IMR-90 (cell line): ENCODE measurements around the gene TMEM219. TPM values are rescaled to one million over a fixed set of nuclear protein-coding genes. Genes with fewer than 3 reads are reported as not detected.
A peak's percentile ranks its signal among the peaks of the same experiment; 100 is the strongest.

Experiments
- ATAC-seq: fragments of 200-7000 bp; cut with Tn5 transposase; 2 replicates; pipeline ENCODE4 v1.9.1; 2020; ENCODE audit warnings: low read depth, mild to moderate bottlenecking, moderate library complexity
- BruUV-seq: library from RNA; stranded (reverse); fragments of 400-500 nt; replicated peaks from 2 replicates; lab custom pipeline; 2021; lab: Mats Ljungman, UMichigan
- CTCF ChIA-PET: fragments of 300-600 bp; formaldehyde crosslinking; extraction: SDS; loops from one replicate; lab custom pipeline; 2021; ENCODE audit warnings: antibody characterized with exemption; lab: Yijun Ruan, JAX
- POLR2A ChIA-PET: fragments of 300-600 bp; sonication (Branson Sonifier 250); formaldehyde crosslinking; loops from one replicate; lab custom pipeline; 2022; ENCODE audit warnings: antibody characterized with exemption; ENCODE audit not compliant: unreplicated experiment; lab: Charles Lee
- DNase-seq: peaks from one replicate; pipeline ENCODE4 v3.0.0; 2013
- H2AFZ ChIP-seq: replicated peaks from 2 replicates; pipeline ENCODE3; 2013; ENCODE audit warnings: low read length, mild to moderate bottlenecking; ENCODE audit not compliant: poor library complexity
- H2AK5ac ChIP-seq: 2 replicates; pipeline ENCODE4 v1.6.1; 2013; ENCODE audit warnings: low read depth, low read length, inconsistent platforms
- H2AK9ac ChIP-seq: replicated peaks from 2 replicates; pipeline ENCODE3; 2013; ENCODE audit warnings: mild to moderate bottlenecking, low read depth, low read length, moderate library complexity; ENCODE audit not compliant: poor library complexity
- H2BK120ac ChIP-seq: 2 replicates; pipeline ENCODE4 v1.6.1; 2013; ENCODE audit warnings: low read depth, low read length, inconsistent platforms
- H2BK15ac ChIP-seq: 3 replicates; pipeline ENCODE4 v1.6.1; 2013; ENCODE audit warnings: low read depth, low read length, inconsistent platforms
- H2BK20ac ChIP-seq: 2 replicates; pipeline ENCODE4 v1.6.1; 2013; ENCODE audit warnings: low read depth, mild to moderate bottlenecking, inconsistent platforms, low read length, moderate library complexity
- H2BK5ac ChIP-seq: 2 replicates; pipeline ENCODE4 v1.6.1; 2013; ENCODE audit warnings: mild to moderate bottlenecking, low read depth, low read length, inconsistent platforms; ENCODE audit not compliant: poor library complexity, severe bottlenecking
- H3K14ac ChIP-seq: replicated peaks from 2 replicates; pipeline ENCODE4 v1.6.1; 2013; ENCODE audit warnings: low read depth, low read length, inconsistent platforms
- H3K18ac ChIP-seq: 2 replicates; pipeline ENCODE4 v1.6.1; 2013; ENCODE audit warnings: low read depth, low read length, control low read depth
- H3K23ac ChIP-seq: 2 replicates; pipeline ENCODE4 v1.6.1; 2013; ENCODE audit warnings: low read depth, low read length, inconsistent platforms
- H3K27ac ChIP-seq: 2 replicates; pipeline ENCODE4 v1.5.1; 2013; ENCODE audit warnings: mild to moderate bottlenecking, control low read depth, low read length; ENCODE audit not compliant: insufficient read depth
- H3K27me3 ChIP-seq: 2 replicates; pipeline ENCODE4 v1.6.1; 2013; ENCODE audit warnings: low read length; ENCODE audit not compliant: control insufficient read depth, insufficient read depth
- H3K36me3 ChIP-seq: 2 replicates; pipeline ENCODE4 v1.6.1; 2013; ENCODE audit warnings: low read length, mixed read lengths; ENCODE audit not compliant: control insufficient read depth, insufficient read depth
- H3K4ac ChIP-seq: 2 replicates; pipeline ENCODE4 v1.6.1; 2013; ENCODE audit warnings: low read depth, low read length, inconsistent platforms
- H3K4me1 ChIP-seq: 2 replicates; pipeline ENCODE4 v1.6.1; 2013; ENCODE audit warnings: low read length, mixed read lengths; ENCODE audit not compliant: control insufficient read depth, insufficient read depth
- H3K4me2 ChIP-seq: 2 replicates; pipeline ENCODE4 v1.6.1; 2013; ENCODE audit warnings: low read depth, mild to moderate bottlenecking, control low read depth, low read length, moderate library complexity
- H3K4me3 ChIP-seq: 2 replicates; pipeline ENCODE4 v1.5.1; 2013; ENCODE audit warnings: low read depth, mild to moderate bottlenecking, control low read depth, low read length, moderate library complexity; ENCODE audit not compliant: insufficient read depth
- H3K56ac ChIP-seq: 2 replicates; pipeline ENCODE4 v1.6.1; 2013; ENCODE audit warnings: low read length, inconsistent platforms; ENCODE audit not compliant: insufficient read depth; ENCODE audit errors: extremely low read depth
- H3K79me1 ChIP-seq, 2 experiments: 2 replicates each; pipeline ENCODE4 v1.6.1; 2013; ENCODE audit warnings: low read length in 2 of 2, inconsistent platforms in 1 of 2, low read depth in 1 of 2
- H3K9ac ChIP-seq: 2 replicates; pipeline ENCODE4 v1.6.1; 2013; ENCODE audit warnings: low read depth, low read length, control low read depth
- H3K9me1 ChIP-seq: 2 replicates; pipeline ENCODE4 v1.6.1; 2013; ENCODE audit warnings: low read length, inconsistent platforms; ENCODE audit not compliant: insufficient read depth
- H3K9me3 ChIP-seq: 2 replicates; pipeline ENCODE4 v1.6.1; 2013; ENCODE audit warnings: low read length; ENCODE audit not compliant: control insufficient read depth, insufficient read depth
- H4K20me1 ChIP-seq: 2 replicates; pipeline ENCODE4 v1.6.1; 2013; ENCODE audit warnings: low read length, inconsistent platforms; ENCODE audit not compliant: insufficient read depth
- H4K5ac ChIP-seq: 2 replicates; pipeline ENCODE4 v1.6.1; 2013; ENCODE audit warnings: mild to moderate bottlenecking, low read depth, low read length, control low read depth
- H4K8ac ChIP-seq, 2 experiments: 2 replicates each; pipeline ENCODE4 v1.6.1; 2013; ENCODE audit warnings: low read depth in 2 of 2, low read length in 2 of 2, control low read depth in 1 of 2, inconsistent platforms in 1 of 2
- H4K91ac ChIP-seq: 2 replicates; pipeline ENCODE4 v1.6.1; 2013; ENCODE audit warnings: low read depth, low read length, inconsistent platforms; ENCODE audit not compliant: insufficient read depth
- BHLHE40 ChIP-seq: fragments of 150-350 bp; IDR thresholded peaks from 2 replicates; pipeline ENCODE4 v1.6.1; 2016; ENCODE audit warnings: mild to moderate bottlenecking, low read depth, low read length
- CEBPB ChIP-seq: IDR thresholded peaks from 2 replicates; pipeline ENCODE4 v1.6.1; 2012; ENCODE audit warnings: low read depth, low read length, improper control_type of control experiment
- CHD1 ChIP-seq: IDR thresholded peaks from 2 replicates; pipeline ENCODE4 v1.6.1; 2012; ENCODE audit warnings: low read depth, low read length, improper control_type of control experiment
- FOS ChIP-seq: fragments of 150-350 bp; IDR thresholded peaks from 2 replicates; pipeline ENCODE4 v1.6.1; 2016; ENCODE audit warnings: low read depth, low read length
- MAFK ChIP-seq: IDR thresholded peaks from 2 replicates; pipeline ENCODE4 v1.6.1; 2012; ENCODE audit warnings: low read depth, low read length, improper control_type of control experiment
- MAZ ChIP-seq: IDR thresholded peaks from 2 replicates; pipeline ENCODE4 v1.6.1; 2012; ENCODE audit warnings: low read depth, mild to moderate bottlenecking, low read length, improper control_type of control experiment, moderate library complexity, borderline replicate concordance
- MXI1 ChIP-seq: IDR thresholded peaks from 2 replicates; pipeline ENCODE4 v1.6.1; 2012; ENCODE audit warnings: low read depth, mild to moderate bottlenecking, low read length, moderate library complexity, borderline replicate concordance
- NFE2L2 ChIP-seq: fragments of 150-350 bp; IDR thresholded peaks from 2 replicates; pipeline ENCODE4 v1.6.1; 2016; ENCODE audit warnings: low read depth, mild to moderate bottlenecking, low read length
- RAD21 ChIP-seq: IDR thresholded peaks from 2 replicates; pipeline ENCODE4 v1.6.1; 2012; ENCODE audit warnings: low read length, improper control_type of control experiment
- RCOR1 ChIP-seq: IDR thresholded peaks from 2 replicates; pipeline ENCODE4 v1.6.1; 2012; ENCODE audit warnings: mild to moderate bottlenecking, low read length, improper control_type of control experiment; ENCODE audit not compliant: insufficient replicate concordance
- RFX5 ChIP-seq: IDR thresholded peaks from 2 replicates; pipeline ENCODE4 v1.8.0; 2012; ENCODE audit warnings: low read depth, mild to moderate bottlenecking, low read length, moderate library complexity
- SMC3 ChIP-seq: fragments of 150-350 bp; IDR thresholded peaks from 2 replicates; pipeline ENCODE4 v1.6.1; 2016; ENCODE audit warnings: low read depth, mild to moderate bottlenecking, antibody characterized with exemption, low read length, moderate library complexity
- WGBS, 2 experiments: methylation state at CpG; one replicate each; pipeline versions ENCODE4 v1.1.5 to v1.1.7; 2013; ENCODE audit warnings: missing lambda C conversion rate in 2 of 2; ENCODE audit not compliant: insufficient read length in 1 of 2; ENCODE audit errors: extremely low coverage in 2 of 2; 5-methylcytosine and 5-hydroxymethylcytosine counted together
- dilution Hi-C: fragments of 300-500 bp; cut with HindIII; formaldehyde crosslinking; loops from one replicate; pipeline ENCODE4 v1.14.3; 2018; ENCODE audit warnings: low sequenced_read_pairs; ENCODE audit not compliant: unreplicated experiment
- in situ Hi-C: fragments of 300-500 bp; cut with MboI; formaldehyde crosslinking; loops from 3 replicates; pipeline ENCODE4 v1.14.3; 2019; ENCODE audit warnings: low sequenced_read_pairs, inconsistent platforms, mixed read lengths
- intact Hi-C: fragments of 100-400 bp; cut with micrococcal nuclease; formaldehyde crosslinking; loops from 2 replicates; pipeline ENCODE4 v1.10.0; 2022
- polyA plus RNA-seq, 3 experiments: library from polyadenylated mRNA; depleted of rRNA; stranded (reverse); fragments of >200 nt; gene quantifications; 2 replicates each; pipeline ENCODE4 v1.2.3, GENCODE V29; 2012; ENCODE audit warnings: low replicate concordance in 1 of 3
- total RNA-seq: library from RNA; depleted of rRNA; stranded (reverse); fragments of >200 nt; gene quantifications from 2 replicates; pipeline ENCODE4 v1.2.3, GENCODE V29; 2012
- TF ChIP-seq, protein P1 (sequence below): conservative IDR thresholded peaks from 2 replicates; pipeline ENCODE4 v1.5.1; 2012; ENCODE audit warnings: mild to moderate bottlenecking, low read depth, low read length, improper control_type of control experiment

The TMEM219 gene
- total and polyA plus RNA-seq, 2 of the 4 experiments (the other 2 are of a cell fraction) = 47.0 to 95.3 TPM

GRCh38 chr16:29972992-29973383, 11.1 kb downstream of the TMEM219 start:
- no peak overlapping the region for H2BK20ac ChIP-seq
- H3K9me1 ChIP-seq = peaks cover 20% of the 10 kb centered on the region
- H3K36me3 ChIP-seq = peaks cover 19% of the 10 kb centered on the region
- H3K27ac ChIP-seq = no peak overlapping the region
- H3K27me3 ChIP-seq = no peaks in the 10 kb centered on the region
- H3K4me2 ChIP-seq = peak overlapping the region; percentile 34; the same call in 1 of the 2 replicates
- H2AK9ac ChIP-seq = no peak overlapping the region
- no TSS peak for BruUV-seq
- peak overlapping the region; percentile 2; the same call in 1 of the 2 replicates for H4K5ac ChIP-seq
- no peaks in the 10 kb centered on the region for H3K9me3 ChIP-seq
- H3K4me3 ChIP-seq = no peak overlapping the region
- H3K4ac ChIP-seq = no peak overlapping the region
- dilution Hi-C loops (no loop called here), in situ Hi-C loops (no loop called here), intact Hi-C loops (loop anchor here (1.0 to 5.0 kb wide), 3 partner anchors 46 to 110 kb away; partner anchors contain the start of genes ASPHD1, CDIPT and KCTD13)
- no peak for TF ChIP-seq FOS
- no peak for TF ChIP-seq RAD21
- no peak for TF ChIP-seq NFE2L2
- TF ChIP-seq RCOR1 = no peak
- no peak for TF ChIP-seq BHLHE40
- TF ChIP-seq MAFK = no peak
- TF ChIP-seq, protein P1, sequence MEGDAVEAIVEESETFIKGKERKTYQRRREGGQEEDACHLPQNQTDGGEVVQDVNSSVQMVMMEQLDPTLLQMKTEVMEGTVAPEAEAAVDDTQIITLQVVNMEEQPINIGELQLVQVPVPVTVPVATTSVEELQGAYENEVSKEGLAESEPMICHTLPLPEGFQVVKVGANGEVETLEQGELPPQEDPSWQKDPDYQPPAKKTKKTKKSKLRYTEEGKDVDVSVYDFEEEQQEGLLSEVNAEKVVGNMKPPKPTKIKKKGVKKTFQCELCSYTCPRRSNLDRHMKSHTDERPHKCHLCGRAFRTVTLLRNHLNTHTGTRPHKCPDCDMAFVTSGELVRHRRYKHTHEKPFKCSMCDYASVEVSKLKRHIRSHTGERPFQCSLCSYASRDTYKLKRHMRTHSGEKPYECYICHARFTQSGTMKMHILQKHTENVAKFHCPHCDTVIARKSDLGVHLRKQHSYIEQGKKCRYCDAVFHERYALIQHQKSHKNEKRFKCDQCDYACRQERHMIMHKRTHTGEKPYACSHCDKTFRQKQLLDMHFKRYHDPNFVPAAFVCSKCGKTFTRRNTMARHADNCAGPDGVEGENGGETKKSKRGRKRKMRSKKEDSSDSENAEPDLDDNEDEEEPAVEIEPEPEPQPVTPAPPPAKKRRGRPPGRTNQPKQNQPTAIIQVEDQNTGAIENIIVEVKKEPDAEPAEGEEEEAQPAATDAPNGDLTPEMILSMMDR = no peak
- TF ChIP-seq MXI1 = no peak
- TF ChIP-seq RFX5 = no peak
- no peak for TF ChIP-seq CEBPB
- TF ChIP-seq MAZ = no peak
- no peak for TF ChIP-seq SMC3
- no peak for TF ChIP-seq CHD1
- no peak overlapping the region for H3K9ac ChIP-seq
- H4K20me1 ChIP-seq = peaks cover 39% of the 10 kb centered on the region
- no peak overlapping the region for H3K14ac ChIP-seq
- no peak overlapping the region for H3K18ac ChIP-seq
- peak overlapping the region; percentile 48 to 65; a peak in 3 of 4 replicates for H4K8ac ChIP-seq
- H4K91ac ChIP-seq = no peak overlapping the region
- H2BK5ac ChIP-seq = no peak overlapping the region
- ChIA-PET POLR2A (interaction anchor here (1.1 to 1.3 kb wide), 3 partner anchors 10 to 23 kb away, joined by 4 to 8 read pairs (median 5); partner anchors contain the start of gene TMEM219), CTCF (interaction anchor here (1.1 to 1.3 kb wide), 2 partner anchors 11 to 12 kb away, joined by 3 read pairs; partner anchors contain the start of gene TMEM219)
- DNase-seq (no peak), ATAC-seq (no peak)
- H2BK120ac ChIP-seq = no peak overlapping the region
- no peak overlapping the region for H3K23ac ChIP-seq
- peaks cover 13% of the 10 kb centered on the region; the same call in 1 of the 2 replicates for H3K4me1 ChIP-seq
- no peak overlapping the region for H2AK5ac ChIP-seq
- H2BK15ac ChIP-seq = no peak overlapping the region
- 61% methylated on average over 6 of the region's 6 CpGs; no CpG with 5 or more reads in 1 of the 2 experiments for WGBS, 2 experiments
- no peak overlapping the region for H3K56ac ChIP-seq
- peaks cover 0 to 43% of the 10 kb centered on the region in 2 experiments for H3K79me1 ChIP-seq
- peak overlapping the region; percentile 97 for H2AFZ ChIP-seq
